Left ventricle myocardium inferior (tissue), 1 donor: ENCODE results near the gene SYMPK. TPM values are rescaled to one million over a fixed set of nuclear protein-coding genes. Genes with fewer than 3 reads are reported as not detected.

Experiments used
- DNase-seq: peaks from one replicate; pipeline ENCODE4 v3.0.0-alpha.2; 2020
- H3K27ac ChIP-seq: fragments of 200-600 bp; replicated peaks from 2 replicates; pipeline ENCODE4 v1.8.0; 2021
- H3K27me3 ChIP-seq: fragments of 200-600 bp; 2 replicates; pipeline ENCODE4 v1.8.0; 2021; ENCODE audit warnings: low read depth
- H3K36me3 ChIP-seq: fragments of 200-600 bp; 2 replicates; pipeline ENCODE4 v1.8.0; 2021
- H3K4me1 ChIP-seq: fragments of 200-600 bp; 2 replicates; pipeline ENCODE4 v1.8.0; 2021
- H3K4me3 ChIP-seq: fragments of 200-600 bp; 2 replicates; pipeline ENCODE4 v1.8.0; 2021; ENCODE audit warnings: mild to moderate bottlenecking, moderate library complexity
- H3K9me3 ChIP-seq: fragments of 200-600 bp; replicated peaks from 2 replicates; pipeline ENCODE4 v1.8.0; 2021
- CTCF ChIP-seq: fragments of 200-600 bp; IDR thresholded peaks from 2 replicates; pipeline ENCODE4 v1.8.0; 2021; ENCODE audit warnings: antibody characterized with exemption, mild to moderate bottlenecking, borderline replicate concordance
- intact Hi-C: fragments of 100-400 bp; cut with micrococcal nuclease; formaldehyde crosslinking; loops from one replicate; pipeline ENCODE4 v1.11.0; 2022
- total RNA-seq: library from RNA; stranded (reverse); fragmentation: NEBNext Ultra II Directional; extraction: Animal tissue kit (Norgen Biotek cat#: 25700); gene quantifications from one replicate; pipeline ENCODE4 v1.2.1, GENCODE V29; 2021
- donor health status: DM: no; HTN: yes; CAD: no; lungs with severe emphysema.

SYMPK gene
- total RNA-seq, 1 donor from 2014 or later, result 35.9 TPM

GRCh38 chr19:45862271-45862563, 730 bp downstream of the SYMPK start:
- Histone ChIP-seq H3K27me3 (peaks cover 38% of the 10 kb centered on the region), H3K27ac (peak overlapping the region; percentile 93), H3K4me3 (peak overlapping the region; percentile 98), H3K36me3 (peaks cover 30% of the 10 kb centered on the region), H3K4me1 (peaks cover 38% of the 10 kb centered on the region), H3K9me3 (no peaks in the 10 kb centered on the region)
- intact Hi-C loops, result no loop called here
- no peak for DNase-seq
- no peak for TF ChIP-seq CTCF

GRCh38 chr19:45860359-45861259, 2.3 kb downstream of the SYMPK start:
- peaks cover 38% of the 10 kb centered on the region for H3K4me1 ChIP-seq
- no peak overlapping the region for H3K4me3 ChIP-seq
- DNase-seq, result no peak
- H3K27ac ChIP-seq, result no peak overlapping the region
- TF ChIP-seq CTCF, result no peak
- peaks cover 34% of the 10 kb centered on the region for H3K36me3 ChIP-seq
- intact Hi-C loops, result no loop called here
- H3K9me3 ChIP-seq, result no peaks in the 10 kb centered on the region
- H3K27me3 ChIP-seq, result peaks cover 22% of the 10 kb centered on the region

- DNase-seq, result no peak
- H3K27me3 ChIP-seq, result no peaks in the 10 kb centered on the region
- H3K9me3 ChIP-seq, result no peaks in the 10 kb centered on the region
- H3K27ac ChIP-seq, result no peak overlapping the region
- no peak for TF ChIP-seq CTCF
- H3K4me3 ChIP-seq, result no peak overlapping the region
- no peaks in the 10 kb centered on the region for H3K4me1 ChIP-seq
- intact Hi-C loops, result no loop called here
- H3K36me3 ChIP-seq, result peaks cover 74% of the 10 kb centered on the region
Measured at GRCh38 chr19:45854167-45854778, 8.7 kb downstream of the SYMPK start.

- H3K4me1 ChIP-seq, result no peaks in the 10 kb centered on the region
- intact Hi-C loops, result no loop called here
- no peak overlapping the region for H3K27ac ChIP-seq
- H3K4me3 ChIP-seq, result no peak overlapping the region
- H3K9me3 ChIP-seq, result no peaks in the 10 kb centered on the region
- H3K36me3 ChIP-seq, result peaks cover 75% of the 10 kb centered on the region
- no peak for DNase-seq
- no peaks in the 10 kb centered on the region for H3K27me3 ChIP-seq
- TF ChIP-seq CTCF, result no peak
Measured at GRCh38 chr19:45852983-45853382, 10.0 kb downstream of the SYMPK start.

- Histone ChIP-seq H3K27ac (no peak overlapping the region), H3K9me3 (no peaks in the 10 kb centered on the region), H3K27me3 (no peaks in the 10 kb centered on the region), H3K4me3 (no peak overlapping the region), H3K4me1 (no peaks in the 10 kb centered on the region), H3K36me3 (peaks cover 79% of the 10 kb centered on the region)
- no peak for TF ChIP-seq CTCF
- no peak for DNase-seq
- intact Hi-C loops, result no loop called here
Measured at GRCh38 chr19:45852145-45852750, 10.7 kb downstream of the SYMPK start.
